ENCODE measurements around the gene NUDT7. TPM values are rescaled to one million over a fixed set of nuclear protein-coding genes. Genes with fewer than 3 reads are reported as not detected.

Gene NUDT7
- total RNA-seq, 1 experiment from 2014 or later: 6.7 TPM

- Mint-ChIP-seq H3K4me1 (ENCODE audit: insufficient read depth, unreplicated experiment) (peaks cover 14% of the 10 kb centered on the region), H3K27ac (ENCODE audit: low read depth, unreplicated experiment) (no peak overlapping the region), H3K4me3 (ENCODE audit: unreplicated experiment) (no peak overlapping the region), H3K9me3 (ENCODE audit: unreplicated experiment) (peaks cover 5% of the 10 kb centered on the region), H3K36me3 (ENCODE audit: insufficient read depth, unreplicated experiment) (no peaks in the 10 kb centered on the region), H3K27me3 (ENCODE audit: insufficient read depth, unreplicated experiment) (no peaks in the 10 kb centered on the region)
- ChIA-PET POLR2A (no interaction called here), CTCF (interaction anchor here (0.6 kb wide), 2 partner anchors 9 to 161 kb away, joined by 3 to 6 read pairs; no protein-coding TSS in a partner anchor)
- TF ChIP-seq, protein P1, sequence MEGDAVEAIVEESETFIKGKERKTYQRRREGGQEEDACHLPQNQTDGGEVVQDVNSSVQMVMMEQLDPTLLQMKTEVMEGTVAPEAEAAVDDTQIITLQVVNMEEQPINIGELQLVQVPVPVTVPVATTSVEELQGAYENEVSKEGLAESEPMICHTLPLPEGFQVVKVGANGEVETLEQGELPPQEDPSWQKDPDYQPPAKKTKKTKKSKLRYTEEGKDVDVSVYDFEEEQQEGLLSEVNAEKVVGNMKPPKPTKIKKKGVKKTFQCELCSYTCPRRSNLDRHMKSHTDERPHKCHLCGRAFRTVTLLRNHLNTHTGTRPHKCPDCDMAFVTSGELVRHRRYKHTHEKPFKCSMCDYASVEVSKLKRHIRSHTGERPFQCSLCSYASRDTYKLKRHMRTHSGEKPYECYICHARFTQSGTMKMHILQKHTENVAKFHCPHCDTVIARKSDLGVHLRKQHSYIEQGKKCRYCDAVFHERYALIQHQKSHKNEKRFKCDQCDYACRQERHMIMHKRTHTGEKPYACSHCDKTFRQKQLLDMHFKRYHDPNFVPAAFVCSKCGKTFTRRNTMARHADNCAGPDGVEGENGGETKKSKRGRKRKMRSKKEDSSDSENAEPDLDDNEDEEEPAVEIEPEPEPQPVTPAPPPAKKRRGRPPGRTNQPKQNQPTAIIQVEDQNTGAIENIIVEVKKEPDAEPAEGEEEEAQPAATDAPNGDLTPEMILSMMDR (IDR thresholded peaks at IDR 0.05; ENCODE audit: unreplicated experiment): no peak
- no TSS peak for BruUV-seq (replicated peaks)
- intact Hi-C loops (cut with micrococcal nuclease): no loop called here
- no peak for DNase-seq (ENCODE audit: unreplicated experiment)
Measured at GRCh38 chr16:77759821-77760220, 37.5 kb downstream of the NUDT7 start.

- Mint-ChIP-seq H3K27me3 (ENCODE audit: insufficient read depth, unreplicated experiment) (no peaks in the 10 kb centered on the region), H3K9me3 (ENCODE audit: unreplicated experiment) (peaks cover 5% of the 10 kb centered on the region), H3K36me3 (ENCODE audit: insufficient read depth, unreplicated experiment) (no peaks in the 10 kb centered on the region), H3K27ac (ENCODE audit: low read depth, unreplicated experiment) (no peak overlapping the region), H3K4me1 (ENCODE audit: insufficient read depth, unreplicated experiment) (peaks cover 14% of the 10 kb centered on the region), H3K4me3 (ENCODE audit: unreplicated experiment) (no peak overlapping the region)
- DNase-seq (ENCODE audit: unreplicated experiment): no peak
- ChIA-PET CTCF (interaction anchor here (0.7 to 0.8 kb wide), 2 partner anchors 49 to 156 kb away, joined by 3 to 4 read pairs; no protein-coding TSS in a partner anchor), POLR2A (no interaction called here)
- BruUV-seq (replicated peaks): no TSS peak
- intact Hi-C loops (cut with micrococcal nuclease): no loop called here
- TF ChIP-seq, protein P1 (IDR thresholded peaks at IDR 0.05; ENCODE audit: unreplicated experiment): no peak
Measured at GRCh38 chr16:77760800-77761199, 38.5 kb downstream of the NUDT7 start.

GRCh38 chr16:77761204-77761603 lies 38.9 kb downstream of the NUDT7 start:
- Mint-ChIP-seq H3K27me3 (ENCODE audit: insufficient read depth, unreplicated experiment) (no peaks in the 10 kb centered on the region), H3K36me3 (ENCODE audit: insufficient read depth, unreplicated experiment) (no peaks in the 10 kb centered on the region), H3K4me3 (ENCODE audit: unreplicated experiment) (no peak overlapping the region), H3K9me3 (ENCODE audit: unreplicated experiment) (peaks cover 5% of the 10 kb centered on the region), H3K27ac (ENCODE audit: low read depth, unreplicated experiment) (no peak overlapping the region), H3K4me1 (ENCODE audit: insufficient read depth, unreplicated experiment) (peaks cover 14% of the 10 kb centered on the region)
- DNase-seq (ENCODE audit: unreplicated experiment): no peak
- intact Hi-C loops (cut with micrococcal nuclease): no loop called here
- POLR2A ChIA-PET: no interaction called here
- CTCF ChIA-PET: interaction anchor here (0.6 to 0.8 kb wide), 3 partner anchors 48 to 157 kb away, joined by 3 to 4 read pairs (median 3); no protein-coding TSS in a partner anchor
- BruUV-seq (replicated peaks): no TSS peak
- TF ChIP-seq, protein P1 (IDR thresholded peaks at IDR 0.05; ENCODE audit: unreplicated experiment): no peak

GRCh38 chr16:77762262-77762661 lies 39.9 kb downstream of the NUDT7 start:
- Mint-ChIP-seq H3K27me3 (ENCODE audit: insufficient read depth, unreplicated experiment) (no peaks in the 10 kb centered on the region), H3K36me3 (ENCODE audit: insufficient read depth, unreplicated experiment) (no peaks in the 10 kb centered on the region), H3K27ac (ENCODE audit: low read depth, unreplicated experiment) (no peak overlapping the region), H3K9me3 (ENCODE audit: unreplicated experiment) (peaks cover 5% of the 10 kb centered on the region), H3K4me3 (ENCODE audit: unreplicated experiment) (no peak overlapping the region), H3K4me1 (ENCODE audit: insufficient read depth, unreplicated experiment) (peaks cover 14% of the 10 kb centered on the region)
- intact Hi-C loops (cut with micrococcal nuclease): no loop called here
- BruUV-seq (replicated peaks): no TSS peak
- TF ChIP-seq, protein P1 (IDR thresholded peaks at IDR 0.05; ENCODE audit: unreplicated experiment): no peak
- DNase-seq (ENCODE audit: unreplicated experiment): no peak
- ChIA-PET POLR2A (no interaction called here), CTCF (no interaction called here)
